GM12801 (cell line): ENCODE data around the gene ST6GAL1.

Experiments
- TF ChIP-seq, protein P1 (sequence below): IDR thresholded peaks from one replicate; pipeline ENCODE4 v1.5.1; 2011; ENCODE audit warnings: control low read depth; ENCODE audit not compliant: insufficient read length; ENCODE audit errors: extremely low read depth

The ST6GAL1 gene

GRCh38 chr3:186985661-186986364 is 55.5 kb downstream of the ST6GAL1 start:
- TF ChIP-seq, protein P1, sequence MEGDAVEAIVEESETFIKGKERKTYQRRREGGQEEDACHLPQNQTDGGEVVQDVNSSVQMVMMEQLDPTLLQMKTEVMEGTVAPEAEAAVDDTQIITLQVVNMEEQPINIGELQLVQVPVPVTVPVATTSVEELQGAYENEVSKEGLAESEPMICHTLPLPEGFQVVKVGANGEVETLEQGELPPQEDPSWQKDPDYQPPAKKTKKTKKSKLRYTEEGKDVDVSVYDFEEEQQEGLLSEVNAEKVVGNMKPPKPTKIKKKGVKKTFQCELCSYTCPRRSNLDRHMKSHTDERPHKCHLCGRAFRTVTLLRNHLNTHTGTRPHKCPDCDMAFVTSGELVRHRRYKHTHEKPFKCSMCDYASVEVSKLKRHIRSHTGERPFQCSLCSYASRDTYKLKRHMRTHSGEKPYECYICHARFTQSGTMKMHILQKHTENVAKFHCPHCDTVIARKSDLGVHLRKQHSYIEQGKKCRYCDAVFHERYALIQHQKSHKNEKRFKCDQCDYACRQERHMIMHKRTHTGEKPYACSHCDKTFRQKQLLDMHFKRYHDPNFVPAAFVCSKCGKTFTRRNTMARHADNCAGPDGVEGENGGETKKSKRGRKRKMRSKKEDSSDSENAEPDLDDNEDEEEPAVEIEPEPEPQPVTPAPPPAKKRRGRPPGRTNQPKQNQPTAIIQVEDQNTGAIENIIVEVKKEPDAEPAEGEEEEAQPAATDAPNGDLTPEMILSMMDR, result no peak

- TF ChIP-seq, protein P1, result no peak
These were observed 56.1 kb downstream of the ST6GAL1 start for GRCh38 chr3:186986406-186986805.

DNA sequence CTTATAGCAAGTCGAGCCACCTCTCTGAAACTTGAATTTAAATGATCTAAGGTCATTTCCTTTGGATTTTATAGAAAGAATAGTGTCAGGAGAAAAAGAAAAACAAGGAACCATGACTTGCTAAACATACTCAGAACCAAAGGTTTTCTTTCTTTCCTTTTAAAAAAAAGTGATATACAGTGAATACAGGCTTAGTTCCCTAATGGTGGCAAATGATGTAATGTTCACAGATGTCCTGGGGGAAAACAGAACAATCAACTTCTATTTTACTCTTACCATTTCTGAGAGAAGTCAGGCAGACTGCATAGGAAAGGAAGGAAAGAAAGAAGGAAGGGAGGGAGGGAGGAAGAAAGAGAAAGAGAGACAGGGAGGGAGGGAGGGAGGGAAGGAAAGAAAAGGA is 56.5 kb downstream of the ST6GAL1 start:
- TF ChIP-seq, protein P1, result no peak

- TF ChIP-seq, protein P1, result no peak
These were observed 58.5 kb downstream of the ST6GAL1 start for GRCh38 chr3:186988806-186989205.

DNA sequence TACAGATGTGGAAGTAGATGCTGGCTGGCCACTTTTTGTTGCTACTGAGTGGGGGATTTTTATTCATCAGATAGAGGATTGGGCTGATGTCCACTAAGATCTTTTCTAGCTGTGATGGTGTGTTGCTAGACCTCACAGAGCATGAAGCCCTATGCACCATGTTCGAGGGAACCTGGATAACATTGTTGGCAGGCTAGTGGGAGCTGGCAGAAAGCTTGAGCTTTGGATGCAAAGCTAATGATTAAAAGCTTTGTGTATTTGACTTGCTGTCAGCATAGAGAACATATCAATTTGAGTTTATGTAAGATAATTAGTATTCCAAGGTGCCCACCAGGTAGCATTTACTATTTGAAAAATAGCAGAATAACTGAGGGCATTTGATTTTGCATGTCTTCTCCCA is 59.1 kb downstream of the ST6GAL1 start:
- TF ChIP-seq, protein P1, result no peak

DNA sequence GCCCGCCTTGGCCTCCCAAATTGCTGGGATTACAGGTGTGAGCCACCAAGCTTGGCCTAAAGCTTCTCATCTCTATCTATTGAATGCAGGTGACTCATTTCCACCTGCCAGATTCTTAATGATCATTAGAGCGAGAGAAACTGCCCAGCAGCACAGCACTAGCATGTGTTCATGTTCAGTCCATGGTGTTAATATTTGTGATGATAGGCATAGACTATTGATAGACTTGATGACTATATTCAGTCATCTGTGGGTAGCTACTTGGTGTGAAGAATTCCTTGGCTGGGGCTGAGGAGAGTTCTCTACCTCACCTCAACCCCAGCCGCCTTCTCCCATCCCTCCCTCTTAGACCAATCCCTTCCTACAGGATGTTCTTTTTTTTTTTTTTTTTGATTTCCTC is 60.0 kb downstream of the ST6GAL1 start:
- TF ChIP-seq, protein P1, result no peak

- TF ChIP-seq, protein P1, result no peak
These were observed 60.6 kb downstream of the ST6GAL1 start for GRCh38 chr3:186990878-186991308.
